Kidney capillary endothelial cell (primary cell): Measurements from ENCODE around the gene IFT81.
A peak's percentile ranks its signal among the peaks of the same experiment; 100 is the strongest.

Experiments
- DNase-seq: peaks from one replicate; pipeline ENCODE4 v3.0.0-alpha.2; 2018; ENCODE audit warnings: low spot score

IFT81 gene

GRCh38 chr12:110157539-110157938, 33.4 kb downstream of the IFT81 start:
- DNase-seq: no peak

- DNase-seq: no peak
These were observed 35.6 kb downstream of the IFT81 start for GRCh38 chr12:110159671-110160245.

- no peak for DNase-seq
These were observed 41.5 kb downstream of the IFT81 start for GRCh38 chr12:110165540-110166159.

GRCh38 chr12:110168732-110169455, 44.7 kb downstream of the IFT81 start:
- no peak for DNase-seq

GRCh38 chr12:110170535-110171185, 46.5 kb downstream of the IFT81 start:
- no peak for DNase-seq

GRCh38 chr12:110171186-110171538, 47.0 kb downstream of the IFT81 start:
- DNase-seq: no peak

- no peak for DNase-seq
These were observed 47.5 kb downstream of the IFT81 start for GRCh38 chr12:110171636-110172035.

GRCh38 chr12:110174373-110174996, 50.3 kb downstream of the IFT81 start:
- DNase-seq: no peak

GRCh38 chr12:110175201-110175600, 51.0 kb downstream of the IFT81 start:
- no peak for DNase-seq

GRCh38 chr12:110176745-110177144, 52.6 kb downstream of the IFT81 start:
- no peak for DNase-seq

GRCh38 chr12:110179291-110179690, 55.1 kb downstream of the IFT81 start:
- no peak for DNase-seq

- DNase-seq: no peak
These were observed 56.4 kb downstream of the IFT81 start for GRCh38 chr12:110180591-110181005.

- no peak for DNase-seq
These were observed 58.1 kb downstream of the IFT81 start for GRCh38 chr12:110182281-110182680.

GRCh38 chr12:110183386-110183785, 59.2 kb downstream of the IFT81 start:
- no peak for DNase-seq

- DNase-seq: no peak
These were observed 61.5 kb downstream of the IFT81 start for GRCh38 chr12:110185626-110186025.

GRCh38 chr12:110186059-110186458, 61.9 kb downstream of the IFT81 start:
- no peak for DNase-seq

GRCh38 chr12:110193196-110193595, 69.0 kb downstream of the IFT81 start:
- DNase-seq: no peak

GRCh38 chr12:110197003-110197402, 72.8 kb downstream of the IFT81 start:
- DNase-seq: no peak

- no peak for DNase-seq
These were observed 74.2 kb downstream of the IFT81 start for GRCh38 chr12:110198386-110198785.

- DNase-seq: peak; percentile 67
These were observed 75.4 kb downstream of the IFT81 start for GRCh38 chr12:110199339-110200123.

GRCh38 chr12:110200124-110200417, 75.9 kb downstream of the IFT81 start:
- no peak for DNase-seq

GRCh38 chr12:110201995-110202394, 77.8 kb downstream of the IFT81 start:
- no peak for DNase-seq
